OCI-LY1 (cell line): ENCODE results near the gene L3MBTL4.

ENCODE experiments used
- CTCF ChIP-seq: fragments of 200-600 bp; sonication (generic), shearing (Covaris generic); IDR thresholded peaks from 2 replicates; pipeline ENCODE4 v1.5.1; 2017; ENCODE audit warnings: mild to moderate bottlenecking, antibody characterized with exemption, low read length, moderate library complexity, mixed read lengths
- EZH2 ChIP-seq: fragments of 200-600 bp; sonication (generic), shearing (Covaris generic); IDR thresholded peaks from 2 replicates; pipeline ENCODE4 v1.8.0; 2017; ENCODE audit warnings: borderline replicate concordance, mixed run types, mild to moderate bottlenecking, antibody characterized with exemption, low read length, moderate library complexity, mixed read lengths

- no peak for TF ChIP-seq CTCF
- no peak for TF ChIP-seq EZH2
Measured at GRCh38 chr18:6441200-6441599, 26.5 kb upstream of the L3MBTL4 start.
